HG03439 (cell line): ENCODE results near the gene TPRA1.
"Not testable (repeated sequence)": the region's sequence is repeated elsewhere in the genome, so short reads cannot be mapped to it uniquely, and the experiment has no call there.

Source experiments
- ATAC-seq: cut with Tn5 transposase; IDR thresholded peaks from one replicate; pipeline ENCODE4 v1.9.1; 2021; ENCODE audit warnings: mild to moderate bottlenecking, moderate library complexity; ENCODE audit not compliant: unreplicated experiment

TPRA1 gene

GRCh38 chr3:127539366-127540060 lies 51.0 kb downstream of the TPRA1 start:
- no peak for ATAC-seq

DNA sequence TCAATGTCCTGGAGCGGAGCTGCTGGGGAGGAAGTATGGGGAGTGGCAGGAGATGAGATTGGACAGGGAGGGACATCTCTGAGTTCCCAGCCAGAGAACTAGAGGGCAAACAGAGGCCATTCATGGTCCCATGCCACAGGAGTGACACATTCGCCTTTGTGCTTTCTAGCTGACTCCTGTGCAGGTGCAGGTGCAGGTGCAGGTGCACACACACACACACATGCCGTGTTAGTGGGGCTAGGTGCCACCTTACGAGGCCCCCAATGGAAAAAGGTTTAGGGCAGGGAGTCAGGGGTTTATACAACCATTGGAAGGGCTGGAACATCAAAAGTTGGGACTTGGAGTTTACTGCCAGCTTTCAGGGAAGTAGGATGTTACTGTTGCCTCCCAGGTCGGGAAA lies 52.0 kb downstream of the TPRA1 start:
- no peak for ATAC-seq

DNA sequence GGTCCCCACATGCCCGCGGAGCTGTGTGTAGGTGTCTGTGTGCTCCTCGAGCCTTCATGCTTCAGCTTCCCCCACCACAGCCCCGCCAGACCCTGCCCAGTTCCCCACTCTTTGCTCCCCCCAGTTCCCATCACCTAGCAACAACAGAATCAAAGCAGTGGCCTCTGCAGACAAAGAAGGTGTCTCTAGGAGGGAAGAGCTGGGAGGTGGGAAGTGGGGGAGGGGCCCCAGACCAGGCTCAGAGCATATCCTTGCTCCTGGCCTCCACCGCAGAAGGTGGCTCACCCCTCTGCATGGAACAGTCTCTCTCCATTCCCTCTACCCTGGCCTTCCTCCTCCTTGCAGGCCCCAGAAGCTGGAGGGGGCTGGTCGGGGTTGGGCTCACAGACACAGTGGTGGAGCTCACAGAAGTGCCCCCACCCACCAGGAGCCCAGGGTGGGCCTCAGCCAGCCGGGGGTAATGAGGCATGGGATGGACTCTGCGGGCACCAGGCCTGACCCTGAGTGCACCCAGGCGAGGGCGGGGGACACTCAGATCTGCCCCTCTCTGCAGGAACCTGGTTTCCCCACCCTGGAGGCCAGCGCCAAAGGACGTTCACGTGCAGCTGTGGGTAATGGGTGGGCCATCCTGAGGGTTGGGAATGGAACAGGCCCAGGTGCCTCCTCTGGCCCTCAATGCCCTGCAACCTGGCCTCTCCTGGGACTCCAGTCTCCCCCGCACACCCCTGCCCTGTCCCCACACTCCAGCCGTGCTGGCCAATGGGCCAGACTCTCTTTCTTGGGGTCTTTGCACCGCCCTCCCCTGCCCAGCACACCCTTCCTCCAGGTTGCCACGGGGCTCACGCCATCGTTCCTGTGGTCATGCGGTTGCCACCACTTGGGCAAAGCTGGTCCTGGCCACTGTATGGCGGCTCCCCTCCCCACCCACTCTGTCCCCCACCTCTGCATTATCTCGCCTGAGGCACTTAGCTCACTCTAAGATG lies 53.4 kb downstream of the TPRA1 start:
- ATAC-seq: no peak

GRCh38 chr3:127535901-127536829 lies 54.4 kb downstream of the TPRA1 start:
- no peak for ATAC-seq

GRCh38 chr3:127535106-127535785 lies 55.3 kb downstream of the TPRA1 start:
- no peak for ATAC-seq

DNA sequence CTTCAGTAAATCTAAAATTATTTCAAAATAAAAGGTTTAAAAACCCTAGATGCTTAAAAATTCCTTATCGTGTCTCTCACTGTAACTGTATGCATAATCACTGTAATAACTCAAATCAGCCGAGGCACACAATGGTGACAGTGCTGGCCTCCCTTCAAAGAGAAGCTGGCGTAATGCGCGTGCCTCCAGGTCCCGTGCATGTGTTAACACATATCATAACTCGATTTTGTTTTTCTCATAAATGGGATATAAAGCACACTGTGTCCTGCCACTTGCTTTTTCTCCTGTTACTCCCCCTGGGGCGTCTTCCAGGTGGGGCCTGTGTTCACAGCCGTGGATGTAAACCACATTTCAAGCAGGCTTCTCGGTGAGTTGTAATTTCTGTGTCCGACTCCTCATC lies 56.0 kb downstream of the TPRA1 start:
- ATAC-seq: no peak

DNA sequence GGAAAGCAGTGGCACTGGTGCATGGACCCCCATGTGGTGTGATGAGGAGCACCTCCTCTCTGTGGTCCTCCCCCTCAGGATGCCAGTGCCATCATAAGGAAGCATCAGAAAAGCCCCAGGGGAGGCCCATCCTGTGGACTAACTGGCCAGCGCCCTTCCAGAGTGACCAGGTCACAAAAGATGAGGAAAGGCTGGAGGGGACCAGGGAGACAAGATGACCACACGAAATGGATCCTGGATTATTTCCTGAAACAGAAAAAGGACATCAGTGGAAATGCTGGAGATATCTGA lies 56.4 kb downstream of the TPRA1 start:
- ATAC-seq: no peak

- ATAC-seq: no peak
These were observed 57.9 kb downstream of the TPRA1 start for GRCh38 chr3:127532561-127533203.

DNA sequence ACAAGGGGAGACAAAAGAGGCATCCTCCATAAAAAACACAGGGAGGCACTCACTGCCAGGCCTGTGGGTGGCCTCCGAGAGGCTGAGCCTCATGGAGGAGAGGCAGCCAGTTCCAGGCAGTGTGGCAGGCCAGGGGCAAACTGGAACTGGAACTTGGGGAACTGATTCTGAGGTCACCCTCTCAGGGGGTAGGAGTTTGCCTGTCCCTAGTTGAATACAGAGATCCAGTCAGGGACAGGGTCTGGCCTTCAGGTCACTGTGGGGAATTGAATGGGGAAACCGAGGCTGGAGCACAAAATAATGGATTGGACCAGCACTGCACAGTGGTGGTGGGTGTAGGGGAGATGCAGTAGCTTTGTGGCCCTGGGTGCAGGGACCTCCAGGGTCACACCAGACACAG lies 58.7 kb downstream of the TPRA1 start:
- no peak for ATAC-seq

- not testable (repeated sequence) for ATAC-seq
These were observed 59.7 kb downstream of the TPRA1 start for GRCh38 chr3:127530863-127531262.

GRCh38 chr3:127529346-127530188 lies 61.0 kb downstream of the TPRA1 start:
- ATAC-seq: no peak

DNA sequence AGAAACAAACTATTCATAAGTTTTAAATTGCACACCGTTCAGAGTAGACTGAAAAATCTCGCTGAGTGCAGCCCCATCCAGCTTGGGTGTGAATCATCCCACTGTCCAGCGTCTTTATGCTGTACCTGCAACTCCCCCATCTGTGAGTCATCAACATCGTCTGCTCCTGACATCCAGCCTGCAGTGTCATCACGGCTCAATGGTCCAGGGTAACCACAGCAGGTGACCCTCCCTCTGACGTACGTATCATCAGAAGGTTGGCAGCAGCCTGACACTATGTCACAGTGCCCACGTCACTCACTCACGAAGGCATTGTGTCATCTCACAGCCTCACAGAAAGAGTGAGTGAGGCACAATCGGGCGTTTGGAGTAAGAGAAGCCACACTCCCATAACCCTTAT lies 65.2 kb downstream of the TPRA1 start:
- no peak for ATAC-seq

DNA sequence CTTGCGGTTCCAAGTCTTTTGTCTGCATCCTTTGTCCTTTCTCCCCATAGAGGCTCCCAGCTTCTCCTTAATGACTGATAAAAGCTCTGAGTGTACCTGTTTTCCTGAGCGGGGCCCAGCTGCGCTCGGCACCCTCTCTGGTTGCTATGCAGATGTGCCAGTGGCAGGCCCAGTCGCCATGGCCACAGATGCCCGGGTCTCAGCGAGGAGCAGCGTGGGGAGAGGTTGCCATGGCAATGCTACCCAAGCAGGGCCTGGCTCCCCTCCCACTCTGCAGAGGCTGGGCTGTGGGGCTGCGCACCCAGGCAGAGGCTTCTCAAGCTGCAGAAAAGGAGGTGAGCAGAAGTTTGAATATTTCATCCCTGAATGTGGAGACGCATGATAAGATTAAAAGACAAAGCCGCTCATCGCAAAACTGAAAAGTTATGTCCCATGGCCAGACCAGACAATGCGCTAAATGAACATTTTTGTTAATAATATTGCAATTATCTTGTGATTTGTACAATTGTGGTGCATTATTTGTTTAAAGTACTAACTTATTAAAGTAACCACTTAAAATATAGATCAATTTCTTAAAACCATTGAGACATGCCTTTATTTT lies 66.1 kb downstream of the TPRA1 start:
- ATAC-seq: no peak
